B cell (primary cell): ENCODE measurements around the gene MFGE8. TPM values are rescaled to one million over a fixed set of nuclear protein-coding genes. Genes with fewer than 3 reads are reported as not detected.

Experiments
- ATAC-seq: fragments of 200-7000 bp; cut with Tn5 transposase; one replicate; pipeline ENCODE4 v1.10.0; 2021; ENCODE audit warnings: low read depth, mild to moderate bottlenecking, moderate number of reproducible peaks, moderate library complexity
- CTCF ChIA-PET: fragments of 350-600 bp; sonication (Branson Sonifier 250); formaldehyde crosslinking; loops from one replicate; lab custom pipeline; 2021; ENCODE audit warnings: antibody characterized with exemption, inconsistent platforms; lab: Charles Lee
- POLR2A ChIA-PET: fragments of 350-600 bp; sonication (Branson Sonifier 250); formaldehyde crosslinking; loops from one replicate; lab custom pipeline; 2021; ENCODE audit warnings: antibody characterized with exemption; lab: Charles Lee
- DNase-seq: peaks from one replicate; pipeline ENCODE4 v3.0.0; 2013
- H2AFZ ChIP-seq: 2 replicates; pipeline ENCODE4 v1.6.1; 2012; ENCODE audit warnings: mild to moderate bottlenecking, low read depth, low read length; ENCODE audit not compliant: insufficient read depth, poor library complexity, severe bottlenecking
- H3K27ac ChIP-seq, 2 donors: 1 replicate in 1 of 2; 2 replicates in 1 of 2; pipeline ENCODE4 v1.5.1; 2012 to 2013; ENCODE audit warnings: low read length in 2 of 2, mild to moderate bottlenecking in 2 of 2, moderate library complexity in 1 of 2
- H3K27me3 ChIP-seq, 4 experiments: fragments of 200-600 bp in 1 of 4; sonication (generic) in 1 of 4; replicated peaks in 1 of 4; 1 replicate in 2 of 4; 2 replicates in 2 of 4; pipeline versions ENCODE4 v1.6.1 to v1.7.0; 2013 to 2016; ENCODE audit warnings: low read length in 3 of 4, mild to moderate bottlenecking in 2 of 4, mixed read lengths in 1 of 4, moderate library complexity in 1 of 4; ENCODE audit not compliant: insufficient read depth in 4 of 4, control insufficient read depth in 3 of 4; ENCODE audit errors: control extremely low read depth in 1 of 4
- H3K36me3 ChIP-seq, 2 experiments: replicated peaks in 1 of 2; 1 replicate in 1 of 2; 2 replicates in 1 of 2; pipeline versions ENCODE4 v1.6.1 to v1.7.1; 2013; ENCODE audit warnings: low read length in 1 of 2; ENCODE audit not compliant: insufficient read depth in 2 of 2, control insufficient read depth in 1 of 2; ENCODE audit errors: control extremely low read depth in 1 of 2, extremely low read depth in 1 of 2
- H3K4me1 ChIP-seq, 2 donors: fragments of 200-600 bp in 1 of 2; sonication (generic) in 1 of 2; 1 replicate in 1 of 2; 2 replicates in 1 of 2; pipeline versions ENCODE4 v1.5.1 to v1.6.1; 2013 to 2017; ENCODE audit warnings: low read length in 2 of 2; ENCODE audit not compliant: control insufficient read depth in 2 of 2, insufficient read depth in 2 of 2
- H3K4me2 ChIP-seq: replicated peaks from 2 replicates; pipeline ENCODE3; 2012; ENCODE audit warnings: mild to moderate bottlenecking, low read depth, low read length; ENCODE audit not compliant: poor library complexity, severe bottlenecking
- H3K4me3 ChIP-seq, 5 experiments: fragments of 200-600 bp in 1 of 5; sonication (generic) in 1 of 5; 1 replicate in 3 of 5; 2 replicates in 2 of 5; pipeline versions ENCODE4 v1.5.1 to v1.7.0; 2011 to 2016; ENCODE audit warnings: low read length in 4 of 5, mild to moderate bottlenecking in 4 of 5, low read depth in 2 of 5, control low read depth in 1 of 5, moderate library complexity in 1 of 5; ENCODE audit not compliant: insufficient read depth in 1 of 5; ENCODE audit errors: control extremely low read depth in 1 of 5, extremely low read depth in 1 of 5
- H3K79me2 ChIP-seq: fragments of 200-600 bp; sonication (generic); one replicate; pipeline ENCODE4 v1.6.0; 2016; ENCODE audit warnings: low read length; ENCODE audit not compliant: control insufficient read depth, insufficient read depth
- H3K9ac ChIP-seq: fragments of 200-600 bp; sonication (generic); 2 replicates; pipeline ENCODE4 v1.6.1; 2017; ENCODE audit warnings: mild to moderate bottlenecking, low read length, moderate library complexity
- H3K9me3 ChIP-seq, 3 donors: one replicate each; pipeline versions ENCODE4 v1.6.1 to v1.7.1; 2013; ENCODE audit warnings: low read length in 2 of 3; ENCODE audit not compliant: control insufficient read depth in 2 of 3, insufficient read depth in 1 of 3; ENCODE audit errors: control extremely low read depth in 1 of 3
- H4K20me1 ChIP-seq: 2 replicates; pipeline ENCODE4 v1.6.0; 2012; ENCODE audit warnings: mild to moderate bottlenecking, low read length; ENCODE audit not compliant: insufficient read depth, control insufficient read depth, poor library complexity, severe bottlenecking
- H3K27ac Mint-ChIP-seq: one replicate; pipeline ENCODE4 v1.8.0; 2021; ENCODE audit warnings: mixed read lengths
- H3K27me3 Mint-ChIP-seq: one replicate; pipeline ENCODE4 v1.8.0; 2021; ENCODE audit warnings: mixed read lengths
- H3K4me1 Mint-ChIP-seq: one replicate; pipeline ENCODE4 v1.8.0; 2021; ENCODE audit warnings: mixed read lengths
- H3K4me3 Mint-ChIP-seq: one replicate; pipeline ENCODE4 v1.8.0; 2021; ENCODE audit warnings: mixed read lengths
- H3K9me3 Mint-ChIP-seq: one replicate; pipeline ENCODE4 v1.8.0; 2022; ENCODE audit warnings: mixed read lengths; ENCODE audit not compliant: insufficient read depth
- EZH2 ChIP-seq: IDR thresholded peaks from 2 replicates; pipeline ENCODE4 v1.6.1; 2012; ENCODE audit warnings: borderline replicate concordance, low read depth, mild to moderate bottlenecking, moderate library complexity, low read length; ENCODE audit not compliant: insufficient read depth, poor library complexity, severe bottlenecking
- whole genome bisulfite sequencing: methylation state at CpG from one replicate; pipeline ENCODE4 v1.1.5; 2013; ENCODE audit warnings: missing lambda C conversion rate; ENCODE audit not compliant: insufficient coverage; 5-methylcytosine and 5-hydroxymethylcytosine counted together
- intact Hi-C: fragments of 100-400 bp; cut with micrococcal nuclease; formaldehyde crosslinking; loops from one replicate; pipeline ENCODE4 v1.10.0; 2022
- polyA plus RNA-seq: library from polyadenylated mRNA; depleted of rRNA; stranded (reverse); fragments of >200 nt; gene quantifications from 2 replicates; pipeline ENCODE4 v1.2.3, GENCODE V29; 2012
- total RNA-seq, 2 donors: library from RNA; stranded (reverse); fragments of 120-200 nt in 1 of 2; gene quantifications; 1 replicate in 1 of 2; 2 replicates in 1 of 2; pipeline versions ENCODE4 v1.2.3 to v1.2.4, GENCODE V29; 2013 to 2022
- TF ChIP-seq, protein P1 (sequence below): fragments of 200-600 bp; IDR thresholded peaks from one replicate; pipeline ENCODE4 v1.8.0; 2022; ENCODE audit warnings: antibody characterized with exemption, mild to moderate bottlenecking

The MFGE8 gene
- total and polyA plus RNA-seq, 2 donors (not counting 1 experiment from before 2014, with no cell fraction given), result 18.9 to 28.8 TPM

DNA sequence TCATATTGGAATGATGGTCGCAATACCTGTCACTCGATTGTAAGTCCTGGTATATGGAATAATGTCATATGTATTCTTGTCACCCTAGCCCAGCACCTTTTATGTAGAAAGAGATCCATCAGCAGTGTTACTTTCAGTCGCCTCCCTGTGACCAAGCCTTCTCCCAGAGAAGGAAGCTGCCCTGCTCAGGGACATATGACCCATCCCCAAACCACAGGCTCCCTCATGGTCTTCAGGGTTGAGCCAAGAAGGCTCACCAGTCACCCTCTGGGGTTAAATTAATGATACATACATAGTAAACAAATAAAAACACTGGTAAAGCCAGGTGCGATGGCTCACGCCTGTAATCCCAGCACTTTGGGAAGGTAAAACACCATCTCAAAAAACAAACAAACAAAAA, 4.6 kb upstream of the MFGE8 start:
- intact Hi-C loops, result no loop called here
- no peak for ATAC-seq
- ChIA-PET POLR2A (no interaction called here), CTCF (interaction anchor here (4.5 kb wide), 1 partner anchor 12 kb away, joined by 20 read pairs; no protein-coding TSS in a partner anchor)
- Mint-ChIP-seq H3K4me1 (peaks cover 6% of the 10 kb centered on the region), H3K27me3 (peaks cover 43% of the 10 kb centered on the region), H3K9me3 (no peaks in the 10 kb centered on the region), H3K4me3 (no peak overlapping the region), H3K27ac (no peak overlapping the region)
- Histone ChIP-seq H3K9me3 (peaks cover 0 to 1% (median 0%) of the 10 kb centered on the region in 3 donors), H3K4me1 (peaks cover under 1 to 10% of the 10 kb centered on the region in 2 donors), H3K27me3 (peaks cover 0 to 7% (median 0%) of the 10 kb centered on the region in 4 experiments), H3K4me2 (no peak overlapping the region), H3K36me3 (no peaks in the 10 kb centered on the region), H3K9ac (no peak overlapping the region), H3K27ac (no peak overlapping the region), H3K79me2 (no peaks in the 10 kb centered on the region), H2AFZ (no peak overlapping the region), H4K20me1 (no peaks in the 10 kb centered on the region), H3K4me3 (no peak overlapping the region)
- no peak for TF ChIP-seq EZH2
- TF ChIP-seq, protein P1, sequence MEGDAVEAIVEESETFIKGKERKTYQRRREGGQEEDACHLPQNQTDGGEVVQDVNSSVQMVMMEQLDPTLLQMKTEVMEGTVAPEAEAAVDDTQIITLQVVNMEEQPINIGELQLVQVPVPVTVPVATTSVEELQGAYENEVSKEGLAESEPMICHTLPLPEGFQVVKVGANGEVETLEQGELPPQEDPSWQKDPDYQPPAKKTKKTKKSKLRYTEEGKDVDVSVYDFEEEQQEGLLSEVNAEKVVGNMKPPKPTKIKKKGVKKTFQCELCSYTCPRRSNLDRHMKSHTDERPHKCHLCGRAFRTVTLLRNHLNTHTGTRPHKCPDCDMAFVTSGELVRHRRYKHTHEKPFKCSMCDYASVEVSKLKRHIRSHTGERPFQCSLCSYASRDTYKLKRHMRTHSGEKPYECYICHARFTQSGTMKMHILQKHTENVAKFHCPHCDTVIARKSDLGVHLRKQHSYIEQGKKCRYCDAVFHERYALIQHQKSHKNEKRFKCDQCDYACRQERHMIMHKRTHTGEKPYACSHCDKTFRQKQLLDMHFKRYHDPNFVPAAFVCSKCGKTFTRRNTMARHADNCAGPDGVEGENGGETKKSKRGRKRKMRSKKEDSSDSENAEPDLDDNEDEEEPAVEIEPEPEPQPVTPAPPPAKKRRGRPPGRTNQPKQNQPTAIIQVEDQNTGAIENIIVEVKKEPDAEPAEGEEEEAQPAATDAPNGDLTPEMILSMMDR, result no peak
- DNase-seq, result no peak
- no CpG with 5 or more reads among the region's 5 CpGs for WGBS

DNA sequence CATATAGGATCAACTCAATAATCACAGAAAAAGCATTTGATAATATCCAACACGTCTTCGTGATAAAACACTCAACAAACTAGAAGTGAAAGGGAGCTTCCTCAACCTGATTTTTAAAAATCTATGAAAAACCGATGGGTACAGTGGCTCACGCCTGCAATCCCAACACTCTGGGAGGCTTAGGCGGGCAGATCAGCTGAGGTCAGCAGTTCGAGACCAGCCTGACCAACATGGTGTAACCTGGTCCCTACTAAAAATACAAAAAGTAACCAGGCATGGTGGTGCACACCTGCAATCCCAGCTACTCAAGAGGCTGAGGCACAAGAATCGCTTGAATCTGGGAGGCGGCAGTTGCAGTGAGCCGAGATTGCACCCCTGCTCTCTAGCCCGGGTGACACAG, 2.2 kb upstream of the MFGE8 start:
- Histone ChIP-seq H4K20me1 (no peaks in the 10 kb centered on the region), H2AFZ (no peak overlapping the region), H3K4me3 (no peak overlapping the region), H3K27me3 (peaks cover 0 to 2% (median 0%) of the 10 kb centered on the region in 4 experiments), H3K9me3 (peaks cover 0 to 1% (median 0%) of the 10 kb centered on the region in 3 donors), H3K4me2 (no peak overlapping the region), H3K79me2 (no peaks in the 10 kb centered on the region), H3K36me3 (no peaks in the 10 kb centered on the region), H3K9ac (no peak overlapping the region), H3K4me1 (peaks cover 4 to 15% of the 10 kb centered on the region in 2 donors), H3K27ac (no peak overlapping the region)
- ChIA-PET CTCF (interaction anchor here (1.3 to 1.4 kb wide), 2 partner anchors 10 to 12 kb away, joined by 5 to 12 read pairs; no protein-coding TSS in a partner anchor), POLR2A (no interaction called here)
- Mint-ChIP-seq H3K4me3 (no peak overlapping the region), H3K9me3 (no peaks in the 10 kb centered on the region), H3K4me1 (peaks cover 16% of the 10 kb centered on the region), H3K27ac (no peak overlapping the region), H3K27me3 (peaks cover 25% of the 10 kb centered on the region)
- ATAC-seq (no peak), DNase-seq (no peak)
- TF ChIP-seq EZH2, result no peak
- TF ChIP-seq, protein P1, result no peak
- intact Hi-C loops, result no loop called here
- 98% methylated on average over 6 of the region's 10 CpGs for WGBS
